ENCODE data around the gene TKT.

The TKT gene

DNA sequence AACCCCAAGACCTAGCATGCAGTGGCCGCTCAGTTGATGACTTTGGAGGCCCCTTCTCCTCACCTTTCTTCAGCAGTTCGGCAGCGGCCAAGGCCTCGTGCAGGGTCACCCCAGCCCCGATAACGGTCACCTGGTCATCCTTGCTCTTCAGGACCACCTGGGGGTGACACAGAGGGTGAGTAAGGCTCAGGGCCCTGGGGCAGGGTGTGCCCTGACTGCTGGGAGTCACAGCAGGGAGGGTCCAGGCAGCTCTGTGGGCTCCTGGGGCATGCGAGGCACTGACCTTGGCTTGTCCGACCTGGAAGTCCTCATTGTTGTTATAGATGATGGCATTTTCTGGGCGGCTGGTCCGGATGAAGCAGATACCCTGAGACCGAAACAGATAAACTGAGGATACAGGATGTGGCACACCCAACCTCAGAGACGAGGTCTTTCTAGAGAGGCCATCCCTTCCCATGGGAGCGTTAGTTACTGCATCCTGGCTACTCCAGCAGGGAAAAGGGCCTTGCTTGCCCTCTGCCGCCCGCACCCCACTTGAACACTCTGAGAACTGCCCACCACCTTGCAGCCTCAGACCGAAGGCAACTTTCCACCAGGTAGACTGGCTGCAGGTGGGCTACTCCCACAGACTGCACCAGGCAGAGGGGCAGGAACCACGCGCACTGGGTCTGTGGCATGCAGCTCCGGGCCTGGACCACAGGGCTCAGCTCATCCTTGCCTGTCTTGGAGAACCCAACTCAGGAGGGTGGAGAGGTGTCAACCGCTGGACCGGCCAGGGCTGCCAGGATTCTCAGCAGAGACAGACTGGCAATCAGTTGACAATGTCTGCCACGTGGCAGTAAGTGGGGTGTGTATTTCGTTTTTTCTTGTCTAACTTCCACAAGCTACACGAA lies 27.6 kb downstream of the TKT start:
- FAIRE-seq (no peak), DNase-seq (ENCODE audit: insufficient read length) (peak; percentile 16)
- TF ChIP-seq POLR2AphosphoS5 (IDR thresholded peaks at IDR 0.05; ENCODE audit: low read depth, low read length) (peak; percentile 9; the same call in 1 of the 2 replicates), POLR2A (IDR thresholded peaks at IDR 0.05; ENCODE audit: low read depth, low read length) (no peak)

DNA sequence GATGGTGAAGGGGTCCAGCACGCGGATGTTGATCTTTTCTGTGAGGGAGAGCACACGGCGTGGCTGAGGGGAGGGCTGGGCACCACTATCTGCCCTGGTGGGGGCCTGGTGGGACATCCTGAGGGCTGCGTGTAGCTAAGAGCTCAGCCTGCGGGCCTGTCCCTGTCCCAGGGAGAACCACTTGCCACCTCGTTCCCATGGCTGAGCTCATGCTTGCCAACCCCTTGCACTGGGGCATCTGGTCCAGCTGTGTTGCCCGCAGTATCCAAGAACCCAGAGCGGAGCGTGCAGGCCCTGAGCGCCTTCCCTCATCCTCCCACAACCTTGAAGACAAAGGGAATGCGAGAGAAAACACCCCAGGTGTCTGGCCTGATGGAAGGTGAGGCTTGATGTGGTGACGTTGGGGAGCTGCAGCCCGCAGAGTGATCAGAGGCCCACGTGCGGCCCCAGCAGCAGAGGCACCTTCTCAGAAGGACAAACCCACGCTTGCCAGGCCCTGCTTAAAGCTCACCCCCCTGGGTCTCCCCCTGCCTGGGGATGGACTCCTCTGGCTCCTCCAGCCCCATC lies 28.9 kb downstream of the TKT start:
- TF ChIP-seq TAF1 (IDR thresholded peaks at IDR 0.05; ENCODE audit: borderline replicate concordance, low read depth, low read length), result no peak
- no peak for TF ChIP-seq POLR2A (IDR thresholded peaks at IDR 0.05; ENCODE audit: low read depth, low read length)
- TF ChIP-seq POLR2AphosphoS5 (IDR thresholded peaks at IDR 0.05; ENCODE audit: low read depth, low read length), result no peak
- FAIRE-seq (no peak), DNase-seq (ENCODE audit: insufficient read length) (peak; percentile 27)

DNA sequence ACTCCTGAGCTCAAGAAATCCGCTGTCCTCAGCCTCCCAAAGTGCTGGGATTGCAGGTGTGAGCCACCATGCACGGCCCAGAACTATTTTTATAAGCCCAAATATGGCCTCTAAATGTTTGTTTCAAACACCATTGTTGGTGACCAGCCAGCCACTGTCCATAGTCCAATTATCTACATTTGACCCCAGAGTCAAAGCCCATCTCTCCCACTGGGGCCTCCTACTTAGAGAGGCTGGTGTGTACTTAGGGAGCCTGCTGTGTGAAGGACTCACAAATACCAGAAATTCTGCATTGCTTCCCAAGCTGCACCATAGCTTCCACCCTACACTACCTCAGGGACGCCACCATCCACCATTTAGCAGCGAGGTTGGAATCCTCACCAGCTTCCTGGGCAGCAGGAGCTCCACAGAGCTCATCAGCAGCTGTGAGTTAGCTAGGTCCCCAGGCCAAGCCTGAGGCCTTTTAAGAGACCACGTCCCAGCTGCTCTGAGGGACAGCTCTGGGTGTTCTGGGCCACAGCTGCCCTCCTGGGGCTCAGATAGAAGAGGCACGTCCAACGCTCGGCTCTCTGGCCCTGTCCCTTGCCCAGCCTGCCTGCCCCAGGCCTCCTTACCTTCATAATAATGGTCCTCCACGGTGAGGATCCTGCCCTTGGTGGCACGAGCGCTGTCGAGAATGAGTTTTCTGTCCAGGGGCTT lies 29.5 kb downstream of the TKT start:
- DNase-seq (ENCODE audit: insufficient read length) (no peak), FAIRE-seq (no peak)
- TF ChIP-seq POLR2A (IDR thresholded peaks at IDR 0.05; ENCODE audit: low read depth, low read length), result no peak
- no peak for TF ChIP-seq POLR2AphosphoS5 (IDR thresholded peaks at IDR 0.05; ENCODE audit: low read depth, low read length)
- no peak for TF ChIP-seq TAF1 (IDR thresholded peaks at IDR 0.05; ENCODE audit: borderline replicate concordance, low read depth, low read length)

DNA sequence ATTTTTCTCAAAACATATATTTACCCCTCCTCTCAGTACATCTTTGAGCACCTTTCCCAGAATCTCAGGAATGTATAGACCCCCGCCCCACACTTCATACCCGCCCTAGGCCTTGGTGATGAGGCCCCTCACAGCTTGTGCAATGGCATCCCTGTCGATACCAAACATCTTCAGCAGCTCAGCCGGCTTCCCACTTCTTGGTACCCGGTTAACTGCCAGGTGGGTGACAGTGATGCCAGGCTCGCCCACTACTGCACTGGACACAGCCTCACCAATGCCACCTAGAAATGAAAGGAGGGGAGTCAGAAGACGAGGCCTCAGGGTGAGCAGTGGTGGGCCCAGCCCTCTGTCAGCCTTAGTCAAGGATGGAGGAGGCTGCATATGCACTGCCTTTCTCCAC lies 30.2 kb downstream of the TKT start:
- TF ChIP-seq POLR2A (IDR thresholded peaks at IDR 0.05; ENCODE audit: low read depth, low read length) (no peak), POLR2AphosphoS5 (IDR thresholded peaks at IDR 0.05; ENCODE audit: low read depth, low read length) (no peak), TAF1 (IDR thresholded peaks at IDR 0.05; ENCODE audit: borderline replicate concordance, low read depth, low read length) (no peak)
- DNase-seq (ENCODE audit: insufficient read length), result peak; percentile 1
- no peak for FAIRE-seq

DNA sequence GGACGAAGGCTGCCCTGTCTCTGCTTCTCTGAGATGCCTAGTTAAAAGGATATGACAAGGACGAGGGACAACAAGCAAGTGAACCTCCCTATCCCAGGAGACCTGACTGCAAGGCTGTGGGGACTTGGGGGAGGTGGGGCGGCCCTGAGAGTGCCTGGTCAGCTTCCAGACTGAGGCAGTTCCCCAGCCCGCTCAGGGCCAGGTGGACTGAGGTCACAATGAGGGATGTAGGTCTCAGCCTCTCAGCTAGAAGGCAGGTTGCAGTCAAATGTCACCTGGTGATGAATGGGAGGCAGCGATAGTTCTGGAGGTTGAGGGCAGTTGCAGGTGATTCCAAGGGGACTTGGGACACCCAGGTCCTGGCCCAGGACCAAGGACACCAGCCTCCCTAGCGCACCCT lies 30.6 kb downstream of the TKT start:
- FAIRE-seq (no peak), DNase-seq (ENCODE audit: insufficient read length) (no peak)
- TF ChIP-seq TAF1 (IDR thresholded peaks at IDR 0.05; ENCODE audit: borderline replicate concordance, low read depth, low read length), result no peak
- no peak for TF ChIP-seq POLR2AphosphoS5 (IDR thresholded peaks at IDR 0.05; ENCODE audit: low read depth, low read length)
- no peak for TF ChIP-seq POLR2A (IDR thresholded peaks at IDR 0.05; ENCODE audit: low read depth, low read length)

DNA sequence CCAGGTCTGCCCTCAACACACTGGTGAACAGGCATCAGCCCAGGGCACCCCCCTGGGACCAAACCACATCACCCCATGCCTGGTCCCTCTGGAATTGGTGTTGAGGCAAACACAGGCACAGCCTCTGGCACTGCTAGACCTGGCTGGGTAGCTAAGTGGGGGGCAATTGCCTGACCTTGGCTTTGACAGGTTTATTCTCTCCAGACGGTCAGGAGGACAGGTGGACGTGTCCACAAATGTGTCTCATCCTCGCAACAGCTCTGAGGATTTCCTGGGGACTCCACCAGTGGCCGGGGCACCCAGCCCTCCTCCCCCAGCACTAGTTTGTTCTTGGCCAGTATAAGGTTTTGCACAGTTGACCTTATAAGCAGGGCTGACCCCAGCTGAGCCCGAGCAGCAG lies 31.3 kb downstream of the TKT start:
- no peak for DNase-seq (ENCODE audit: insufficient read length)
- no peak for FAIRE-seq
- TF ChIP-seq TAF1 (IDR thresholded peaks at IDR 0.05; ENCODE audit: borderline replicate concordance, low read depth, low read length), result no peak
- TF ChIP-seq POLR2AphosphoS5 (IDR thresholded peaks at IDR 0.05; ENCODE audit: low read depth, low read length), result 0 out of 2 replicates have a peak, but pooled peaks have one; percentile 8

DNA sequence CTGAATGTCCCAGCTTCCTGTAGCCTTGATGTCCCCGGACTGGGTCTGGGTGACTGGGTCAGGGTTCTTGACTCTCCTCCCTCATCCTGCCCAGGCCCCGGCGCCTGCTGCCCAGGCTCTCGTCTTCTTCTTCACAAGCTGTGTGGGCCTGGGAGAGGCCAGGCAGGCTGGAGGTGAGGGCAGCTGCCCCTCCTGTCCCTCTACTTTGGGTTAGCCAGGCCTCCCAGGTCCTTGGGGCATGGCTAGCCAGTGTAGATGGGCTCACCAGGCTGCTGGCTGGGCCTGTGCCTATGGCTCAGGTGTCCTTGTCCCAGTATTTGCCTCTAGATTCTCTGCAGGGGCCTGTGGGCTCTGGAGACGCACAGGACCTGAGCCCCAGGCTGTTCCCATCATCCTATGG lies 31.8 kb downstream of the TKT start:
- FAIRE-seq (no peak), DNase-seq (ENCODE audit: insufficient read length) (no peak)
- TF ChIP-seq TAF1 (IDR thresholded peaks at IDR 0.05; ENCODE audit: borderline replicate concordance, low read depth, low read length), result no peak
- TF ChIP-seq POLR2A (IDR thresholded peaks at IDR 0.05; ENCODE audit: low read depth, low read length), result no peak
- TF ChIP-seq POLR2AphosphoS5 (IDR thresholded peaks at IDR 0.05; ENCODE audit: low read depth, low read length), result no peak

DNA sequence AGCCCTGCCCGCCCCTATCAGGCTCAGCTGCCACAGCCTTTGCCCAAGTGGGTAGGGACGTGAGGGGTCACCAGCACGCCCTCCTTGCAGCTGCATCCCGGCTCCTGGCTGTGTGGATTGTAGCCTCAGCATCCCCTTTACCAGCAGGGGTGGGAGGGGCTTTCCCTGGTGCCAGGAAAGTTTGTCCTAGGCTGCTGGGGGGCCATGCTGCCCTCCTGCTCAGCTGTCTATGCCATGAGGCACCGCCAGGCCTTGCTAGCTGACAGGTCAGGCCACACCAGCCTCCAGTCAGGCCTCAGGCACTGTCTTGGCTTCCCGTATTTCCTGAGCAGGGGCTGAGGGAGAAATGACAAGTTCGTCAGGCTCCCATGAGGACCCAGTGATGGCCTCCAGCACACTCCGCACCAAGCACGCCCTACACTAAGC lies 32.3 kb downstream of the TKT start:
- DNase-seq (ENCODE audit: insufficient read length), result no peak
- no peak for FAIRE-seq
- TF ChIP-seq TAF1 (IDR thresholded peaks at IDR 0.05; ENCODE audit: borderline replicate concordance, low read depth, low read length) (no peak), POLR2AphosphoS5 (IDR thresholded peaks at IDR 0.05; ENCODE audit: low read depth, low read length) (peak; percentile 40; the same call in 1 of the 2 replicates)

DNA sequence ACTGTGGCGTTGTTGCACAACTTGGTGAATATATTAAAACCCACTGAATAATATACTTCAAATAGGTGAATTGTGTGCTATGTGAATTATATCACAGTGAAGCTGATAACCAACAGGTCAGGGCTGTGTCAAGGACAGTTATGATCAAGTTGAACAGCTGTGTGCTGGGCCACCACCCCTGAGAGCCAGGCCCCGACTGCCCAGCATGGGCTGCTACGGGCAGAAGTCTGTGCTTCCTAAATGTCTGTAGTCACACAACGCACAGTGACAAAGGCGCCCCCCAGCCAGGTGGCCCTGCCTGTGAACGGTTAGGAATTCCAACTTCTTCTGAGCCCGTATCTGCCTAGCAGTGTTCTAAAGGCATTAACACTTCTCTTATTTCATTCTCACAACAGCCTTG lies 32.8 kb downstream of the TKT start:
- DNase-seq (ENCODE audit: insufficient read length) (no peak), FAIRE-seq (no peak)
- TF ChIP-seq TAF1 (IDR thresholded peaks at IDR 0.05; ENCODE audit: borderline replicate concordance, low read depth, low read length), result no peak
- no peak for TF ChIP-seq POLR2A (IDR thresholded peaks at IDR 0.05; ENCODE audit: low read depth, low read length)
- no peak for TF ChIP-seq POLR2AphosphoS5 (IDR thresholded peaks at IDR 0.05; ENCODE audit: low read depth, low read length)

DNA sequence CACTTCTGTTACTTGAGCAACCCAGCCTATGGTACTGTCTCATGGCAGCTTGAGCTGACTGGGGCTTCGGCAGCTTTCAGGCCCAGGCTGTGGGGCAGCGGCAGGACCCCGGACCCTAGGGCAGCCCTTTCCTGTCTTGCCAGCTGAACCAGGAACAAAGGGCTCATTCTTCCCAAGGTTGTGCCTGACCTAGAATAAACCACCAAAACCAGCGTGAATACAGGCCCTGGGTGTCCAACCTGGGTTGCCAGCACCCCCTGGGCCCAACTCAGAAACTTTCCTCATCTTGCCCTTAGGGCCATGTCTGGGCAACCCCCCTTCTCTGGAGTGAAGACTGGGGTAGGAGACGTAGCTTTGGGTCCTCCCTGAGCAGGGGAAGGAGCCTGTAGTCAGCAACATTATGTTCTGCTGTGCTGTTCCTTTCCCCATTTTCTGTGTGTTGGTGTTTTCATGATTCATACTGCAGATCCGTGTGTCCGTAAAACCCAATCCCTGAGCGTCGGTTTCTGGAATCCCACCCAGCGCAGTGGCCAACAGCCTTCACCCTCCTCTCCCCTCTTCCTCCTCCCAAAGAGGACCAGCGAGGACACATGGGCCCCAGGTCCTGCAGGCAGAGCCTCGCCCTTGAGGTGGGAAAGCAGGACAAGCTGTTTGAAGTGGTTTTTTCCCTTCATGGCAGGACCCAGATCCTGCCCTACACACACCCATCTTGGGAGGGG lies 33.5 kb downstream of the TKT start:
- no peak; the same call in 1 of the 2 replicates for TF ChIP-seq POLR2A (IDR thresholded peaks at IDR 0.05; ENCODE audit: low read depth, low read length)
- TF ChIP-seq POLR2AphosphoS5 (IDR thresholded peaks at IDR 0.05; ENCODE audit: low read depth, low read length), result peak; percentile 53
- TF ChIP-seq TAF1 (IDR thresholded peaks at IDR 0.05; ENCODE audit: borderline replicate concordance, low read depth, low read length), result no peak
- DNase-seq (ENCODE audit: insufficient read length), result no peak
- no peak for FAIRE-seq

DNA sequence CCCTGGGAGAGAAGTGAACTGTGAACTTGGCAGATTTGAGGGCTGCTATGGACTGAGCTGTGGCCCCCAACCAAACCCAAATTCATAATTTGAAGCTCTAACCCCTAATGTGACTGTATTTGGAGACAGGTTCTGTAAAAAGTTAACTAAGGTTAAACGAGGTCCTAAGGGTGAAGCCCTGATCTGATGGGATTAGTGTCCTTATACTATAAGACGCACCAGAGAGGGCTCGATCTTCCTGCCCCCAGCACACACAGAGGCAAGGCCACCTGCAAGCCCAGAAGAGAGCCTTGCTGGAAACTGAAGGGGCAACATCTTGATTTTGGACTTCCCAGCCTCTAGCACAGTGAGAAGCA lies 34.0 kb downstream of the TKT start:
- FAIRE-seq (no peak), DNase-seq (ENCODE audit: insufficient read length) (no peak)
- TF ChIP-seq TAF1 (IDR thresholded peaks at IDR 0.05; ENCODE audit: borderline replicate concordance, low read depth, low read length), result no peak
- no peak for TF ChIP-seq POLR2A (IDR thresholded peaks at IDR 0.05; ENCODE audit: low read depth, low read length)
- no peak for TF ChIP-seq POLR2AphosphoS5 (IDR thresholded peaks at IDR 0.05; ENCODE audit: low read depth, low read length)
